ENCODE data around the gene WDR88. TPM values are rescaled to one million over a fixed set of nuclear protein-coding genes. Genes with fewer than 3 reads are reported as not detected.

The WDR88 gene
- total and polyA plus RNA-seq, 2 of the 13 experiments (the other 11 are each of a cell fraction or from before 2014, with no cell fraction given) = not detected

DNA sequence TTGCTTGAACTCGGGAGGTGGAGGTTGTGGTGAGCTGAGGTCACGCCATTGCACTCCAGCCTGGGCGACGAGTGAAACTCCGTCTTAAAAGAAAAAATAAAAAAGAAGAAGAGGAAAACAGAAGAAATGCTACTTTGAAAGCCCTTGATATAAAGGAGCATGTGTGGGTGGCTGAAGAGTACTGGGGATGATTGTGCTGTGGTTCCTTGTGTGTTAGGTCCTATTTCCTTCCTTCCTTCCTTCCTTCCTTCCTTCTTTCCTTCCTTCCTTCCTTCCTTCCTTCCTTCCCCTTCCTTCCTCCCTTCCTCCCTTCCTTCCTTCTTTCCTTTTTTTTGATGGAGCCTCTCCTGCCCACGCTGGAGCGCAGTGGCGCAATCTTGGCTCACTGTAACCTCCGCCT lies 14.3 kb downstream of the WDR88 start:
- 87% methylated on average over 9 of the region's 9 CpGs for WGBS (ENCODE audit: low lambda C conversion rate)
- ATAC-seq = no peak
- FAIRE-seq = no peak
- TF ChIP-seq ZNF792 (CRISPR knock-in tag; IDR thresholded peaks at IDR 0.05) (no peak), SNAPC2 (CRISPR knock-in tag; IDR thresholded peaks at IDR 0.05) (no peak), SRY (CRISPR knock-in tag; IDR thresholded peaks at IDR 0.05) (no peak), EHMT2 (IDR thresholded peaks at IDR 0.05; ENCODE audit: borderline replicate concordance, low read depth, low read length) (no peak), ZSCAN20 (CRISPR knock-in tag; IDR thresholded peaks at IDR 0.05; ENCODE audit: borderline replicate concordance) (no peak), DR1 (CRISPR knock-in tag; IDR thresholded peaks at IDR 0.05) (no peak), ZNF558 (CRISPR knock-in tag; IDR thresholded peaks at IDR 0.05; ENCODE audit: borderline replicate concordance) (no peak), PPARG (CRISPR knock-in tag; conservative IDR thresholded peaks at IDR 0.05) (no peak), ZNF335 (CRISPR knock-in tag; IDR thresholded peaks at IDR 0.05) (no peak), FOXA1 (IDR thresholded peaks at IDR 0.05) (no peak), FOXA1 (CRISPR knock-in tag; IDR thresholded peaks at IDR 0.05) (no peak)
- TF ChIP-seq, protein P1, sequence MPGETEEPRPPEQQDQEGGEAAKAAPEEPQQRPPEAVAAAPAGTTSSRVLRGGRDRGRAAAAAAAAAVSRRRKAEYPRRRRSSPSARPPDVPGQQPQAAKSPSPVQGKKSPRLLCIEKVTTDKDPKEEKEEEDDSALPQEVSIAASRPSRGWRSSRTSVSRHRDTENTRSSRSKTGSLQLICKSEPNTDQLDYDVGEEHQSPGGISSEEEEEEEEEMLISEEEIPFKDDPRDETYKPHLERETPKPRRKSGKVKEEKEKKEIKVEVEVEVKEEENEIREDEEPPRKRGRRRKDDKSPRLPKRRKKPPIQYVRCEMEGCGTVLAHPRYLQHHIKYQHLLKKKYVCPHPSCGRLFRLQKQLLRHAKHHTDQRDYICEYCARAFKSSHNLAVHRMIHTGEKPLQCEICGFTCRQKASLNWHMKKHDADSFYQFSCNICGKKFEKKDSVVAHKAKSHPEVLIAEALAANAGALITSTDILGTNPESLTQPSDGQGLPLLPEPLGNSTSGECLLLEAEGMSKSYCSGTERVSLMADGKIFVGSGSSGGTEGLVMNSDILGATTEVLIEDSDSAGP (CRISPR knock-in tag; IDR thresholded peaks at IDR 0.05; ENCODE audit: borderline replicate concordance) = no peak
- TF ChIP-seq, protein P2, sequence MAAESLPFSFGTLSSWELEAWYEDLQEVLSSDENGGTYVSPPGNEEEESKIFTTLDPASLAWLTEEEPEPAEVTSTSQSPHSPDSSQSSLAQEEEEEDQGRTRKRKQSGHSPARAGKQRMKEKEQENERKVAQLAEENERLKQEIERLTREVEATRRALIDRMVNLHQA (CRISPR knock-in tag; IDR thresholded peaks at IDR 0.05) = no peak
- TF ChIP-seq, protein P3, sequence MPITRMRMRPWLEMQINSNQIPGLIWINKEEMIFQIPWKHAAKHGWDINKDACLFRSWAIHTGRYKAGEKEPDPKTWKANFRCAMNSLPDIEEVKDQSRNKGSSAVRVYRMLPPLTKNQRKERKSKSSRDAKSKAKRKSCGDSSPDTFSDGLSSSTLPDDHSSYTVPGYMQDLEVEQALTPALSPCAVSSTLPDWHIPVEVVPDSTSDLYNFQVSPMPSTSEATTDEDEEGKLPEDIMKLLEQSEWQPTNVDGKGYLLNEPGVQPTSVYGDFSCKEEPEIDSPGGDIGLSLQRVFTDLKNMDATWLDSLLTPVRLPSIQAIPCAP (CRISPR knock-in tag; IDR thresholded peaks at IDR 0.05; ENCODE audit: low read depth) = no peak
- no peak overlapping the region for H3K4me2 ChIP-seq (ENCODE audit: low read depth, low read length)
- peaks cover 0 to 4% of the 10 kb centered on the region in 2 experiments; a peak in 2 of 5 replicates for H3K27me3 ChIP-seq (ENCODE audit: control insufficient read depth in 1 of 2, insufficient read depth in 2 of 2, low read length in 2 of 2)
- no peak overlapping the region for H2AFZ ChIP-seq (ENCODE audit: low read length)
- H3K9me3 ChIP-seq (ENCODE audit: low read length) = no peaks in the 10 kb centered on the region
- no peak for DNase-seq (ENCODE audit: low spot score)
- CTCF ChIA-PET (ENCODE audit: low intra/inter-chr PET ratio, low total read pairs) = interaction anchor here (0.9 kb wide), 1 partner anchor 31 kb away, joined by 3 read pairs; no protein-coding TSS in a partner anchor
- H3K36me3 ChIP-seq (replicated peaks in 1 of 2; ENCODE audit: control insufficient read depth in 1 of 2, insufficient read depth in 2 of 2, low read length in 2 of 2) = no peaks in the 10 kb centered on the region
- H3K4me1 ChIP-seq (ENCODE audit: insufficient read depth, low read length) = peaks cover 39% of the 10 kb centered on the region
- in situ Hi-C loops (cut with HindIII; ENCODE audit: extremely low pct_ligation_motif_present, low pct_unique_long_range_greater_than_20kb) (loop anchor here (25.0 kb wide), 1 partner anchor 459 kb away; the partner anchor contains the start of genes ANKRD27, NUDT19 and RGS9BP), intact Hi-C loops (cut with micrococcal nuclease; ENCODE audit: unreplicated experiment) (no loop called here)
- no peak overlapping the region for H3K27ac ChIP-seq (ENCODE audit: extremely low read length, insufficient read depth, low read length)
- H3K4me3 ChIP-seq (replicated peaks in 1 of 3; ENCODE audit: insufficient read depth in 1 of 3, low read depth in 2 of 3, low read length in 3 of 3) = no peak overlapping the region
- H3K79me2 ChIP-seq (ENCODE audit: insufficient read depth, low read length) = no peaks in the 10 kb centered on the region
- POLR2A ChIA-PET = interaction anchor here (2.8 kb wide), 1 partner anchor 30 kb away, joined by 18 read pairs; no protein-coding TSS in a partner anchor
- no peaks in the 10 kb centered on the region for H4K20me1 ChIP-seq (ENCODE audit: insufficient read depth, low read length)
- H3K9ac ChIP-seq (ENCODE audit: insufficient read depth, low read depth, low read length) = no peak overlapping the region
- BruUV-seq (replicated peaks) = no TSS peak
